Loucy (cell line): ENCODE measurements around the gene SH3PXD2A.
"Not testable (repeated sequence)": the region's sequence is repeated elsewhere in the genome, so short reads cannot be mapped to it uniquely, and the experiment has no call there.

Experiments
- H2AFZ ChIP-seq: fragments of 200-600 bp; sonication (generic); 2 replicates; pipeline ENCODE4 v1.6.0; 2016; ENCODE audit warnings: antibody characterized with exemption, mild to moderate bottlenecking, low read length, moderate library complexity
- H3F3A ChIP-seq: fragments of 200-600 bp; 2 replicates; pipeline ENCODE4 v1.6.0; 2016; ENCODE audit warnings: antibody characterized with exemption, low read depth, mild to moderate bottlenecking
- H3K27me3 ChIP-seq: fragments of 200-600 bp; sonication (generic); 2 replicates; pipeline ENCODE4 v1.6.1; 2014; ENCODE audit warnings: low read length, mild to moderate bottlenecking; ENCODE audit not compliant: insufficient read depth, poor library complexity, severe bottlenecking
- H3K36me3 ChIP-seq: fragments of 200-600 bp; sonication (generic); 2 replicates; pipeline ENCODE4 v1.6.1; 2016; ENCODE audit warnings: low read length; ENCODE audit not compliant: insufficient read depth
- H3K4me1 ChIP-seq: fragments of 200-600 bp; sonication (generic); 2 replicates; pipeline ENCODE4 v1.5.1; 2014; ENCODE audit warnings: low read length, mild to moderate bottlenecking; ENCODE audit not compliant: insufficient read depth, poor library complexity, severe bottlenecking
- H3K4me2 ChIP-seq: fragments of 200-600 bp; sonication (generic); 2 replicates; pipeline ENCODE4 v1.6.0; 2014; ENCODE audit warnings: antibody characterized with exemption, low read length, low read depth, mild to moderate bottlenecking; ENCODE audit not compliant: poor library complexity, severe bottlenecking
- H3K4me3 ChIP-seq: fragments of 200-600 bp; sonication (generic); 2 replicates; pipeline ENCODE4 v1.5.1; 2014; ENCODE audit warnings: low read length, mild to moderate bottlenecking, mixed read lengths; ENCODE audit not compliant: poor library complexity, severe bottlenecking
- H3K79me2 ChIP-seq: fragments of 200-600 bp; sonication (generic); 2 replicates; pipeline ENCODE4 v1.6.1; 2014; ENCODE audit warnings: low read length; ENCODE audit not compliant: insufficient read depth
- H3K9ac ChIP-seq: fragments of 200-600 bp; sonication (generic); 2 replicates; pipeline ENCODE4 v1.6.0; 2014; ENCODE audit warnings: mild to moderate bottlenecking, low read depth, low read length, moderate library complexity; ENCODE audit not compliant: poor library complexity, severe bottlenecking
- H3K9me2 ChIP-seq: fragments of 200-600 bp; sonication (generic); replicated peaks from 2 replicates; pipeline ENCODE4 v1.6.1; 2016; ENCODE audit warnings: low read depth, low read length, mixed read lengths
- H3K9me3 ChIP-seq: fragments of 200-600 bp; sonication (generic); 2 replicates; pipeline ENCODE4 v1.6.1; 2014; ENCODE audit warnings: mild to moderate bottlenecking, antibody characterized with exemption, low read length, low read depth; ENCODE audit not compliant: insufficient read depth
- H4K20me1 ChIP-seq: fragments of 200-600 bp; sonication (generic); 2 replicates; pipeline ENCODE4 v1.6.0; 2014; ENCODE audit warnings: antibody characterized with exemption, low read length, mild to moderate bottlenecking; ENCODE audit not compliant: insufficient read depth, poor library complexity, severe bottlenecking
- CTCF ChIP-seq: fragments of 200-600 bp; sonication (generic); conservative IDR thresholded peaks from 2 replicates; pipeline ENCODE4 v1.5.1; 2014; ENCODE audit warnings: mild to moderate bottlenecking, antibody characterized with exemption, low read length
- EZH2phosphoT487 ChIP-seq: fragments of 200-600 bp; IDR thresholded peaks from 2 replicates; pipeline ENCODE4 v1.6.1; 2018; ENCODE audit warnings: antibody characterized with exemption, mild to moderate bottlenecking, moderate library complexity, borderline replicate concordance

Gene SH3PXD2A

GRCh38 chr10:103609231-103610082, 245.9 kb downstream of the SH3PXD2A start:
- no peaks in the 10 kb centered on the region for H3K79me2 ChIP-seq
- H3K27me3 ChIP-seq: no peaks in the 10 kb centered on the region
- no peak overlapping the region for H2AFZ ChIP-seq
- no peaks in the 10 kb centered on the region for H3F3A ChIP-seq
- no peaks in the 10 kb centered on the region for H3K9me2 ChIP-seq
- no peak overlapping the region for H3K4me3 ChIP-seq
- TF ChIP-seq CTCF: no peak
- no peak for TF ChIP-seq EZH2phosphoT487
- H3K4me1 ChIP-seq: no peaks in the 10 kb centered on the region
- no peak overlapping the region for H3K9ac ChIP-seq
- H4K20me1 ChIP-seq: no peaks in the 10 kb centered on the region
- H3K4me2 ChIP-seq: no peak overlapping the region
- no peaks in the 10 kb centered on the region; the same call in 1 of the 2 replicates for H3K36me3 ChIP-seq
- no peaks in the 10 kb centered on the region for H3K9me3 ChIP-seq

- not testable (repeated sequence) for H3K27me3 ChIP-seq, H3K9me3 ChIP-seq, H3K4me1 ChIP-seq, H3K36me3 ChIP-seq, H3K79me2 ChIP-seq, H3K4me2 ChIP-seq, H4K20me1 ChIP-seq, H3K9ac ChIP-seq, H2AFZ ChIP-seq, H3K4me3 ChIP-seq, H3K9me2 ChIP-seq, H3F3A ChIP-seq
These were observed 247.3 kb downstream of the SH3PXD2A start for GRCh38 chr10:103608056-103608455.

GRCh38 chr10:103607051-103607450, 248.3 kb downstream of the SH3PXD2A start:
- not testable (repeated sequence) for H4K20me1 ChIP-seq, H3K4me3 ChIP-seq, H3K4me1 ChIP-seq, H3K79me2 ChIP-seq, H3K27me3 ChIP-seq, H3K36me3 ChIP-seq, H2AFZ ChIP-seq, H3K9ac ChIP-seq, H3F3A ChIP-seq, H3K9me3 ChIP-seq, H3K4me2 ChIP-seq, H3K9me2 ChIP-seq

GRCh38 chr10:103606097-103606438, 249.3 kb downstream of the SH3PXD2A start:
- H3K9me3 ChIP-seq, H3K27me3 ChIP-seq, H3K9me2 ChIP-seq, H4K20me1 ChIP-seq, H3K79me2 ChIP-seq, H2AFZ ChIP-seq, H3K9ac ChIP-seq, H3K4me3 ChIP-seq, H3K4me2 ChIP-seq, H3K36me3 ChIP-seq, H3F3A ChIP-seq, H3K4me1 ChIP-seq: not testable (repeated sequence)
